GM21381 (cell line): ENCODE measurements around the gene OTUB1.

ENCODE experiments used
- ATAC-seq: cut with Tn5 transposase; IDR thresholded peaks from one replicate; pipeline ENCODE4 v1.9.1; 2021; ENCODE audit warnings: mild to moderate bottlenecking, moderate library complexity; ENCODE audit not compliant: unreplicated experiment

OTUB1 gene

GRCh38 chr11:63974259-63975143, 11.7 kb upstream of the OTUB1 start, which contains the start of gene COX8A:
COX8A (plus strand) TSS chr11:63974620; CDS start chr11:63974681, 61 bp downstream.
- peak; percentile 95 for ATAC-seq

DNA sequence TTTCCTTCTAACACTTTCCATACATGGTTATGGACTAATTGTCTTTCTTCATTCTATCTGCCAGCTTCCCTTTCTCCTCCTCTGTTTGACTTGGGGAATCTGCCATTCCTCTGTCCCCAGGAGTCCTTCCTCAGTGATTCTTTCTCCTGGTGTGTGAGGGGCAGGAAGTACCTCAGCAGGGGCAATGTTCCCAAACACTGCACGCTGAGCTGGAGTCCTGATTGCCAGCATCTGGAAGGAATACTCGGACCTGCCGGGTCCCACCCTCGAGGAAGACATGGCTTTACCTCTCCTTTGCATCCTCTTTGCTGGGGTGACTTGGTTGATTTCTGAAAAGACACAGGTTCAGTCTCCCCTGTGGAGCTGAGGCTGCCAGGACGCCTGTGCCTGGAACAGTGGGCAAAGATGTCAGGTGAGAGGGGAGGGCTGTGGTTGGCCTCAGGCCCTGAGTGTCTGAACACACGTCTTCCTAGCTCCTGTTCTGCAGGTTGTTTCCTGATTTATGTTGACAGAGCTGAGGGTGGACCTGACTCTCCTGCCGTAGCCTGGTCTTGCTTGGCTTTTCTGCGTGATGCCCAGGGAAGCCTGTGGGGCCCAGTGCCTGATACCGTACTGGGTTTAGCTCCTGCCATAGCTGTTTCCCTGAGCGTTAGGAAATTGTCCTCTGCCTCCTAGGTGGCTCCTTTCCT, 7.5 kb upstream of the OTUB1 start:
- ATAC-seq: no peak

- no peak for ATAC-seq
These were observed 6.8 kb upstream of the OTUB1 start for GRCh38 chr11:63979426-63979825.

DNA sequence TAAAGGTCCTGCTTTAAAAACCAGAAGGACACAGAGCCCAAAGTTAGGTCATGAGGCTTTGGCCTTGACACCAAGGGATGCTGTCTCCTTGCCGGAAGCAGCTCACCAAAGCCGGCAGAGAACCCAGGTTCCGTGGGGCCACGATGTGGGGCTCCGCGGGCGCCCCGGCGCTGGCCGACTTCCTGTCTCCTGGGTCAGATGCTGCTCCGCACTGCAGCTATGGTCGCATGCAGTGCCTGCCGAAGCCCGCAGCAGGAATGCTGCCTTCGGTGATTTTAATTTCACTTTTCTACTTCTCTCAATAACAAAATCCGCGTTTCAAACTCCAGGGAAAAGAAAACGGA, 454 bp upstream of the OTUB1 start:
- ATAC-seq: peak; percentile 50

GRCh38 chr11:63986932-63987513, 785 bp downstream of the OTUB1 start:
- ATAC-seq: no peak

- ATAC-seq: no peak
These were observed 5.3 kb downstream of the OTUB1 start for GRCh38 chr11:63991558-63991957.

GRCh38 chr11:63993100-63993499, 6.9 kb downstream of the OTUB1 start:
- no peak for ATAC-seq

DNA sequence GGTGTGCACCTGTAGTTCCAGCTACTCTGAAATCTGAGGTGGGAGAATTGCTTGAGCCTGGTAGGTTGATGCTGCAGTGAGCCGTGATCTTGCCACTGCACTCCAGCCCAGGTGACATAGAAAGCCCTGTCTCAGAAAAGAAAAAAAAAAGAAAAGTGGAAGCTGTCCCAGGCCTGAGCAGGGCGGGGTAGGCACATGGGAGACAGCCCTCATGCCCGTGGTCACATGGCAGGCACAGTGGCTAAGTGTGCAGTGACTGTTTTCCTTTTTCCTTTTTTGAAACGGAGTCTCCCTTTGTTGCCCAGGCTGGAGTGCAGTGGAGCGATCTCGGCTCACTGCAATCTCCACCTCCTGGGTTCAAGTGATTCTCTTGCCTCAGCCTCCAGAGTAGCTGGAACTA, 7.8 kb downstream of the OTUB1 start:
- no peak for ATAC-seq

DNA sequence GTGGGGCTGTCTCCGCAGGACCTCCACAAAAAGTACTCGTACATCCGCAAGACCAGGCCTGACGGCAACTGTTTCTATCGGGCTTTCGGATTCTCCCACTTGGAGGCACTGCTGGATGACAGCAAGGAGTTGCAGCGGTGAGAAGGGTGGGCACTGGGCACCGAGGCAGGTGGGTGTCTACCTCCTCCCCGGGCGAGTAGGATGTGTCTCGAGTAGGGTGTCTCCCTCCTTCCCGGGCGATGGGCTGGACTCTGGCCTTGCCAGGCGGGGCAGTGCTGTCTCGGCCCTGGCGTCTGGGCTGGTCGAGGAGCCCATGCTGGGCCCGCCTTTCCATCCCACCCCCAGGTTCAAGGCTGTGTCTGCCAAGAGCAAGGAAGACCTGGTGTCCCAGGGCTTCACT, 10.3 kb downstream of the OTUB1 start:
- ATAC-seq: no peak

GRCh38 chr11:63997104-63997700, 11.0 kb downstream of the OTUB1 start:
- no peak for ATAC-seq

DNA sequence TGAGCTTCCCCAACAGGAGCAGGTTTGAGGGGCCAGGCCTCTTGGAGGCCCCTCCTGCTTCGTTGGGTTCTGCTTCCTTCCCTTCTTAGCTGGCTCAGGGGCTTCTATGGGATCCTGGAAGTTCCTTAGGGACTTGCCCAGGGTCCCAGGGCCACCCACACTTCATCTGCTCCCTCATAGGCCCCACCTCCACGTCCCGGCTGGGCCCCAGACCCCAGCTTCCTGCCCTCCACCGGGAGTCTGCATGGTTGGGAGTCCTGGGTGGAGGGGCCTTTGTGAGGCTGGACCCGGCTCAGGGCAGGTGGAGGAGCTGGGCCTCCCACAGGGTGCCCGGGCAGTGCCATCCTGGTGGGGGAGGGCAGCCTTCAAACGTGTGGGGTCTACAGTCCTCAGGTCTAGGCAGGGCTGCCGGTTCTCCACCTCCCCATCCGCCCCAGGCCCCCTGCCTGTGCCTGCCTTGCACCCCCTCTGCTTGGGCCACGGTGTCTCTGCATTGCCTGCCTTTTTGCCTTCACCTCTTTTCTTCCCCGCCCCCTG, 11.6 kb downstream of the OTUB1 start:
- no peak for ATAC-seq

DNA sequence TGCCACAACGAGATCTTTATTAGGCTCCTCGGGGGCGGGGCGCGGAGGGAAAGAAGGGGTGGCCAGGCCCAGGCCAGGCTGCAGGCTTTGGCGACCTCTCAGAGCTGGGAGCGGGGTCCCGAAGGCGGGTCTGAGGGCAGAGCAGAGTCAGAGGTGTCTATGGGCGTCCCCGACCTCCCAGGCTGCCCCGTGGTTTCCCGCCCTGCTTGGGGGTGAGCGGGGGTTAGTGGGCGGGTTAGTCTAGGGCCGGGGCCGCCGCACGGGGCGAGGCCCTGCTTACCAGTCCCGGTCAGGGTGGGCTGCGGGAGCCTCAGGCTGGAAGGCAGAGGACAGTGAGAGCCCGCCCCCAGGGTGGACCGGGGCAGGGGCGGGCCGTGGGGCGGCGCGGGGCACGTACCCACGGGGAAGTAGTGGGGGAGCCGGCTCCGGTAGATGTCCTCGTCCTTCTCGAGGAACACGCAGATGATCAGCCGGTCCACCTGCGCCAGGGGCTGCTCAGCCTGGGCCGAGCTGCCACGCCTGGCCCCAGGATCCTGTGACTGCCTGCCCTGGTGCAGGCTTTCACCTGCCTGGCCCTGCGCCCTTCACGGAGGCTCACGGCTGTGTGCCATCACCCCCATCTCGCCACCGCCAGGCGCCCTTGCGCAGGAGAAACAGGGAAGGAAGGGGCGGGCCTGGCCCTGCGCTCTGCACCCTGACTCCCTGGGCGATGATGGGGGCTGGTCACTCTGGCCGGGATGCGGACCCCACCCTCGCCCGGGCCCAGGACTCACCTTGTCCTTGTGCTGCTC, 12.5 kb downstream of the OTUB1 start:
- ATAC-seq: no peak

DNA sequence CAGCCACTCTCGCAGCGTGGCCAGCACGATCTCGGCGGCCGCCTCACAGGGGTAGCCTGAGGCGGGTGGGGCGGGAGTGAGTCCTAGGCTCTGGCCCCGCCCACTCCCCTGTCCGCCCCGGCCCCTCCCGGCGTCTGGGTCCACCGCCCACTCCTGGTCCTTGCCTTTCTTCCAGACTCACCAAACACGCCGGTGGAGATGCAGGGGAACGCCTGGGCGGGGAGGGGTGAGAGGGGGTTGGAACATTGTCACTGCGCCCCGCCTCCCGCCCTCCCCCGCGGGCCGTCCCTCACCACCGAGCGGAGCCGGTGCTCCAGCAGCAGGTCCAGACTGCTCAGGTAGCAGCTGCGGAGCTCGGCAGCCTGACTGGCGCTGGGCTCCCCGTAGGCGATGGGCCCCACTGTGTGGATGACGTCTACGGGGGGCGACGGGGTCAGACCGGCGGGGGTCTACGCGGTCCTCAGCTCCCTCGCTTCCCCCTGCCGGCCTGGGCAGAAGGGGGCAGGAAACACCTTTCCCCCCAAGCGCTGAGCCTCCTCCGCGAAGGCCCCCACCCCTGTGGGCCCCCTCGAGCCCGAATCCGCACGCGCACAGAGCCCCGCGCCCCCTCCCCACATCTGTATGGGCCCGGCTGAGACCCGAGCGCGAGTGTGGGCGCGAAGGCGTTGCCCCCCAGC, 13.2 kb downstream of the OTUB1 start:
- ATAC-seq: no peak

DNA sequence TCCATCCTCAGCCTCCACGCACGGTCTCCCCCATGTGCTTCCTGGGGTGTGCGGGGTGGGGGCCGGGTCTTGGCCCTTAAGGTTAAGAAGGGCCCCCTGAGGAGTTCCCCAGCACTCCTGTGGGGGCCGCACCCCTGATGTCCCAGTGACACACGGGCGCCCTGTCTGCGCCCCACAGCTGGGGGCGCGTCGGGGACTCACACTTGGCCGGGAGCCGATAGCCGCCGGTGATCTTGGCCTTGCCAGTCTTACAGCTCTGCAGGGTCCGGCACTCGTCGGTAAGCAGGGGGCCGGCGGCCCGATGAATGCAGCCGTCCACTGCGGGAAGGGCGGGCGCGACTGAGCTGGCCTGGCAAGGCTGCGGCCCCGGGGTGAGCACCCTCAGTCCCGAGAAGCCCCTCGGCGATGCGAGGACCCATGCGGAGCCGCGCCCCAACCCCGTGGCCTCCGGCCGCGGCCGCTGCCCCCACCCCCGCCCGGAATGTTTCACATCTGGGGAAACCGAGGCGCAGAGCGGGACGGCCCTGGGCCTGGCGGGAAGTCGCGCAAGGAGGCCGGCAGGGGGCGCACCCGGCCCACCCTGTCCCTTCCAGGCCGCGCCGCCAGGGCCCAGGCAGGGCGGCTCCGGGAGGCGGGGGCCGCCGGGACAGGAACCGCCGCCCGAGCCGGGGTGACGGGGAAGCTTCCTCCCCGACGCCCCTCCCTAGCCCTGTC, 13.9 kb downstream of the OTUB1 start:
- ATAC-seq: peak; percentile 57

DNA sequence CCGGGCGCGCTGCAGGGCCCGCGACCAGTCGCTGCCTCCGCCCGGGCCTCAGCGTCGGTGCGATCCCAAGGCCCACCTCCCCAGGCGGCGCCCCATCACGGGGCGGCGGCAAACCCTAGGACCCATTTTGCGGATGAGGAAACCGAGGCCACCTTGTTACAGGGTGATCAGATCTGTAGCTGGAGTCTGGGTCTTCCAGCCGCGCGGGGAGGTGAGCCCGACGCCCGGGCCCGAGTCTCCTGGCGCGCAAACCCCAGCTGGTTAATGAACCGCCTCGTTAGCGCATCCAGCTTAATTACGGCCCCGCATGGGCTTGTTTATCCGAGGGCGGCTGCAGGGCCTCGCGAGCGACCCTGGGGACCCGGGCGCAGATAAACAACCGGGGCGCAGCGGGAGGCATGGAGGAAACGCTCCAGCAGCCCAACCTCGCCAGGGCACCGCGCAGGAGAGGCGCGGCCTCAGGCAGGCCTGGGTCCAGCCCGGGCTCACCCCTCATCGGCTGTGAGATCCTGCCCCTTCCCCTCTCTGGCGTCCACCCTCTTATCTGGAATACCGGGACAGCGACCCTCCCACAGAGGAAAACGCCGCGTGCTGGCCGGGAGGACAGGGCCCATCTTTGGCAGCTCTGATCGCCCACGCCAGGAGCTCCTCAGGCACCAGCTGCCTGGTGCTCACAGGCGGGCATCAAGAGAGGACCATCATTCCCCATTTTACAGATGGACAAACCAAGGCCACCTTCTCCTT, 14.7 kb downstream of the OTUB1 start:
- ATAC-seq: no peak

DNA sequence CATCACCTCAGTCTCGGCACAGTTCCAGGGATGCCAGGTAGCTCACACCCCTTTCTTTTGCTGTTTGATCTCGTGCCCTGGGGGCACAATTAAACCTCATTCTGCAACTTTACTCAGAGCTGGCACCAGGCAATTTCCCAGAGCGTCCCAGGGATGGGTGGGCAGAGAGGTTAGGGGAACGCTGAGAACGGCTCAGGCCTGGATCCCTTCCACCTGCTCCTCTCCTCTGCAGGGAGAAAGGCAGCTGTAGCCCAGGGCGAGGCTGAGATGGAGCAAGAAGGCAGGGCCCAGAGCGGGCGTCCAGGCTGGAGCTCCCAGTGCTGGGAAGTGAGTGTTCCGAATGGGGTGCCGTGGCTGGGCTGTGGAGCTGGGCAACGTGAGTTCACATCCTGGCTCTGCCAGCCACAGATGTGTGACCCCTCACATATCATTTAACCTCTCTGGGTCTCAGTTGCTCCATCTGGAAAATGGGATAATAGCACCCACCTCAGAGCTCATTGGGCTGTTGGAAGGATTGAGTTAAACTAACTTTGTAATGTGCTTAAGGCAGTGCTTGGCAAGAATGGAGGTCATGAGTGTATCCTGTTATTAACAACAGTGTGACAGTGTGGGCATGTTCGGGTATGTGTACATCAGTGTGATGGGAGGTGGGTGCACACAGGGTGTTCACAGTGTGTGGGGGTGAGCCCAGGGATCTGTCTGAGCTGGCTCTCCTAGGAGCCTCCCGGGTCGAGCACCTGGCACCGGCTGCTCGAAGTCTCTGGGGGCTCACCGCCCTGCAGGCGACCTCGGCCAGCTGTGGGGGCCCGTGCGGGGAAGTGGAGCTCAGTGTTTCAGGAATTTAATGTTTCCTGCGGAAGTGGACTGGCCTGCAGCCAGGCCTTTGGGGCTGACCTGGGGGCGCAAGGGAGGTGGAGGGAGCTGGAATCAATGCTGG, 15.5 kb downstream of the OTUB1 start:
- ATAC-seq: no peak

- no peak for ATAC-seq
These were observed 17.8 kb downstream of the OTUB1 start for GRCh38 chr11:64003807-64004589.
